Psoas muscle (tissue), 8 donors: Measurements from ENCODE around the gene MYL5. TPM values are rescaled to one million over a fixed set of nuclear protein-coding genes. Genes with fewer than 3 reads are reported as not detected.
A peak's percentile ranks its signal among the peaks of the same experiment; 100 is the strongest.

Experiments used
- ATAC-seq, 4 donors: fragments of 200-7000 bp; cut with Tn5 transposase; one replicate each; pipeline ENCODE4 v1.9.1; 2020; ENCODE audit warnings: moderate library complexity in 3 of 4, mild to moderate bottlenecking in 2 of 4
- DNase-seq, 2 donors: peaks; one replicate each; pipeline ENCODE4 v3.0.0-alpha.2; 2020
- H3K27ac ChIP-seq: fragments of 200-600 bp; one replicate; pipeline ENCODE4 v1.8.0; 2022
- H3K27me3 ChIP-seq, 3 donors: fragments of 200-600 bp in 1 of 3; one replicate each; pipeline versions ENCODE4 v1.6.1 to v1.8.0; 2013 to 2022; ENCODE audit warnings: low read length in 2 of 3, mild to moderate bottlenecking in 2 of 3, moderate library complexity in 1 of 3; ENCODE audit not compliant: insufficient read depth in 3 of 3
- H3K36me3 ChIP-seq, 2 donors: fragments of 200-600 bp in 1 of 2; one replicate each; pipeline versions ENCODE4 v1.6.1 to v1.8.0; 2013 to 2022; ENCODE audit warnings: low read depth in 1 of 2, mild to moderate bottlenecking in 1 of 2, moderate library complexity in 1 of 2; ENCODE audit not compliant: insufficient read depth in 1 of 2
- H3K4me1 ChIP-seq: fragments of 200-600 bp; one replicate; pipeline ENCODE4 v1.8.0; 2022
- H3K4me3 ChIP-seq: fragments of 200-600 bp; one replicate; pipeline ENCODE4 v1.8.0; 2022; ENCODE audit warnings: mild to moderate bottlenecking
- H3K9me3 ChIP-seq: fragments of 200-600 bp; one replicate; pipeline ENCODE4 v1.8.0; 2022
- CTCF ChIP-seq: fragments of 200-600 bp; IDR thresholded peaks from one replicate; pipeline ENCODE4 v1.8.0; 2022; ENCODE audit warnings: antibody characterized with exemption
- WGBS, 3 donors: extraction: QIAGEN DNeasy Blood & Tissue Kit; methylation state at CpG; one replicate each; pipeline versions ENCODE4 v1.1.6 to v1.1.7; 2013; 5-methylcytosine and 5-hydroxymethylcytosine counted together
- intact Hi-C, 2 donors: fragments of 100-400 bp; cut with DNase I; formaldehyde crosslinking; loops; one replicate each; pipeline versions ENCODE4 v1.11.0 to v1.14.2; 2022
- long read RNA-seq, 2 donors: library from polyadenylated mRNA; unstranded; transcript quantifications; one replicate each; pipeline ENCODE4 v2.0.0, GENCODE V29; 2021
- polyA plus RNA-seq, 3 donors: library from polyadenylated mRNA; stranded (reverse); fragments of 200-250 nt; gene quantifications; one replicate each; pipeline ENCODE4 v1.2.3, GENCODE V29; 2013
- total RNA-seq, 4 donors: library from RNA; stranded (reverse); fragmentation: NEBNext Ultra II Directional in 2 of 4; extraction: Animal tissue kit (Norgen Biotek cat#: 25700) in 2 of 4; gene quantifications; one replicate each; pipeline versions ENCODE4 v1.2.1 to v1.2.4, GENCODE V29; 2021 to 2023
- donor health status: healthy with polysubstance abuse.
- donor health status: DM: no; HTN: no; CAD: no; lungs with moderate emphysema.
- donor health status: Bipolar disorder and iron deficiency.
- donor health status: healthy.
- donor health status: DM: yes; HTN: yes; CAD: no.
- donor health status: DM: no; HTN: no; CAD: no.
- donor health status: DM: no; HTN: no; CAD: no.
- donor health status: DM: yes; HTN: yes; CAD: no.

The MYL5 gene
- total RNA-seq: 1 to 10 TPM; 3.3 to 7.2 (median 5.9) TPM
- 10 to 100 TPM in 1 of 3 donors, 1 to 10 TPM in 2; 2.0 to 11.2 (median 5.4) TPM for polyA plus RNA-seq
- long read RNA-seq, donor 1, partial matches to known transcripts: 0 of 3 reads
- long read RNA-seq, donor 1, other reads (novel, unspliced or antisense): 3 of 3 reads
- long read RNA-seq, donor 2, partial matches to known transcripts: 0 of 6 reads
- long read RNA-seq, donor 2, other reads (novel, unspliced or antisense): 6 of 6 reads

GRCh38 chr4:674172-675035, at the start of gene MYL5, which contains the start of gene ATP5ME:
Gene MYL5 (plus strand): TSS chr4:674542. CDS start chr4:678027, 3,485 bp downstream.
Gene ATP5ME (minus strand): TSS chr4:674276. CDS start chr4:674247, 29 bp downstream.
- H3K36me3 ChIP-seq: peaks cover 7 to 28% of the 10 kb centered on the region in 2 donors
- peak; percentile 83 for TF ChIP-seq CTCF
- H3K27ac ChIP-seq: peak within 1 kb of the TSS; percentile 93
- DNase-seq (peak; percentile 96 to 99), ATAC-seq (peak; percentile 87 to 90 (median 88))
- H3K4me1 ChIP-seq: peaks cover 46% of the 10 kb centered on the region
- H3K9me3 ChIP-seq: no peaks in the 10 kb centered on the region
- peak within 1 kb of the TSS; percentile 86 for H3K4me3 ChIP-seq
- peaks cover 0 to 3% (median 0%) of the 10 kb centered on the region in 3 donors for H3K27me3 ChIP-seq
- WGBS, 3 donors: 0% methylated on average over 42 to 84 of the region's 84 CpGs
- intact Hi-C loops: no loop called here

- 70 to 77% (median 73%) methylated on average over 21 of the region's 21 CpGs for WGBS, 3 donors
- Histone ChIP-seq H3K4me3 (no peak within 1 kb of the TSS), H3K27ac (no peak within 1 kb of the TSS), H3K9me3 (no peaks in the 10 kb centered on the region), H3K27me3 (peaks cover 0 to 19% (median 14%) of the 10 kb centered on the region in 3 donors), H3K36me3 (no peaks in the 10 kb centered on the region), H3K4me1 (no peaks in the 10 kb centered on the region)
- DNase-seq (no peak), ATAC-seq (no peak)
- no peak for TF ChIP-seq CTCF
- intact Hi-C loops: no loop called here
Observed at GRCh38 chr4:624705-625590, 49.4 kb upstream of the MYL5 start, which contains the start of gene PDE6B. Gene PDE6B (plus strand): TSS chr4:625573. CDS start chr4:625627, 54 bp downstream.

GRCh38 chr4:625631-626161, 48.6 kb upstream of the MYL5 start:
- H3K4me1 ChIP-seq: no peaks in the 10 kb centered on the region
- peaks cover 0 to 19% (median 17%) of the 10 kb centered on the region in 3 donors for H3K27me3 ChIP-seq
- ATAC-seq: no peak
- DNase-seq: no peak
- intact Hi-C loops: no loop called here
- H3K9me3 ChIP-seq: no peaks in the 10 kb centered on the region
- TF ChIP-seq CTCF: no peak
- no peak overlapping the region for H3K27ac ChIP-seq
- WGBS, 3 donors: 90 to 93% (median 91%) methylated on average over 36 to 39 of the region's 39 CpGs
- H3K36me3 ChIP-seq: no peaks in the 10 kb centered on the region
- H3K4me3 ChIP-seq: no peak overlapping the region
